H1 (cell line): ENCODE data around the gene PLXNB2. TPM values are rescaled to one million over a fixed set of nuclear protein-coding genes. Genes with fewer than 3 reads are reported as not detected.

Experiments
- CTCF ChIA-PET: fragments of 300-600 bp; sonication (Branson Sonifier 250); formaldehyde crosslinking; loops from one replicate; lab custom pipeline; 2021; ENCODE audit not compliant: partially characterized antibody; lab: Charles Lee
- POLR2A ChIA-PET: fragments of 300-600 bp; sonication (Branson Sonifier 250); formaldehyde crosslinking; loops from one replicate; lab custom pipeline; 2021; ENCODE audit warnings: inconsistent platforms; ENCODE audit not compliant: partially characterized antibody; lab: Charles Lee
- DNase-seq, 2 experiments: peaks; one replicate each; pipeline versions ENCODE4 v3.0.0 to v3.0.0-alpha.2; 2010 to 2022; ENCODE audit warnings: low spot score in 2 of 2, low read depth in 1 of 2, mixed read lengths in 1 of 2
- FAIRE-seq: peaks from 2 replicates; lab custom pipeline; 2011; peaks lifted over from hg19 to GRCh38; lab: Jason Lieb, UNC
- H2AFZ ChIP-seq: 2 replicates; pipeline ENCODE4 v1.8.1; 2012; ENCODE audit warnings: low read length, inconsistent platforms
- H2AK5ac ChIP-seq: 2 replicates; pipeline ENCODE4 v1.6.1; 2013; ENCODE audit warnings: low read depth, low read length
- H2BK120ac ChIP-seq: replicated peaks from 2 replicates; pipeline ENCODE3; 2013; ENCODE audit warnings: low read depth, low read length, inconsistent platforms
- H2BK12ac ChIP-seq: 2 replicates; pipeline ENCODE4 v1.6.1; 2013; ENCODE audit warnings: low read depth, low read length
- H2BK15ac ChIP-seq: 2 replicates; pipeline ENCODE4 v1.6.1; 2013; ENCODE audit warnings: low read length
- H2BK20ac ChIP-seq: 2 replicates; pipeline ENCODE4 v1.6.1; 2013; ENCODE audit warnings: low read length
- H2BK5ac ChIP-seq: 2 replicates; pipeline ENCODE4 v1.6.1; 2013; ENCODE audit warnings: low read depth, low read length
- H3K14ac ChIP-seq: 2 replicates; pipeline ENCODE4 v1.6.1; 2013; ENCODE audit warnings: inconsistent platforms; ENCODE audit not compliant: insufficient read length
- H3K18ac ChIP-seq: 2 replicates; pipeline ENCODE4 v1.6.1; 2013; ENCODE audit warnings: low read length; ENCODE audit errors: extremely low read depth
- H3K23ac ChIP-seq: 2 replicates; pipeline ENCODE4 v1.6.1; 2013; ENCODE audit warnings: inconsistent platforms; ENCODE audit not compliant: insufficient read length
- H3K23me2 ChIP-seq: 2 replicates; pipeline ENCODE4 v1.6.1; 2013; ENCODE audit warnings: low read depth, low read length
- H3K27ac ChIP-seq: 2 replicates; pipeline ENCODE4 v1.6.1; 2011; ENCODE audit warnings: low read depth, low read length, inconsistent platforms
- H3K27me3 ChIP-seq, 4 experiments: replicated peaks in 1 of 4; 1 replicate in 1 of 4; 2 replicates in 3 of 4; pipeline versions ENCODE4 v1.6.1 to v1.8.1; 2011 to 2013; ENCODE audit warnings: low read length in 3 of 4, mild to moderate bottlenecking in 3 of 4, inconsistent platforms in 2 of 4, mixed read lengths in 2 of 4, moderate library complexity in 1 of 4; ENCODE audit not compliant: control insufficient read depth in 3 of 4, insufficient read depth in 3 of 4; ENCODE audit errors: extremely low read depth in 1 of 4
- H3K36me3 ChIP-seq, 4 experiments: 2 replicates each; pipeline versions ENCODE4 v1.6.1 to v1.8.1; 2011 to 2013; ENCODE audit warnings: mild to moderate bottlenecking in 4 of 4, low read length in 3 of 4, moderate library complexity in 2 of 4, control low read depth in 1 of 4, inconsistent platforms in 1 of 4; ENCODE audit not compliant: insufficient read depth in 4 of 4, control insufficient read depth in 2 of 4
- H3K4ac ChIP-seq: replicated peaks from 2 replicates; pipeline ENCODE3; 2013; ENCODE audit warnings: low read length, low read depth, mixed read lengths, inconsistent platforms; ENCODE audit not compliant: insufficient read length
- H3K4me1 ChIP-seq, 4 experiments: replicated peaks in 1 of 4; 1 replicate in 1 of 4; 2 replicates in 3 of 4; pipeline versions ENCODE4 v1.6.1 to v1.8.1; 2011 to 2013; ENCODE audit warnings: low read length in 3 of 4, inconsistent platforms in 2 of 4, mixed read lengths in 1 of 4; ENCODE audit not compliant: insufficient read depth in 4 of 4, control insufficient read depth in 3 of 4
- H3K4me2 ChIP-seq, 2 experiments: 2 replicates each; pipeline versions ENCODE4 v1.6.1 to v1.8.1; 2011 to 2013; ENCODE audit warnings: low read depth in 2 of 2, low read length in 2 of 2, control low read depth in 1 of 2, inconsistent platforms in 1 of 2, mild to moderate bottlenecking in 1 of 2; ENCODE audit not compliant: insufficient read depth in 1 of 2
- H3K4me3 ChIP-seq, 4 experiments: fragments of 200-600, 300-600 bp in 1 of 4; sonication (generic), shearing (Covaris generic), sonication (Bioruptor Twin) in 1 of 4; 2 replicates each; pipeline versions ENCODE4 v1.5.1 to v1.8.1; 2011 to 2016; ENCODE audit warnings: low read length in 4 of 4, low read depth in 3 of 4, control low read depth in 2 of 4, inconsistent platforms in 2 of 4, mild to moderate bottlenecking in 2 of 4, mixed read lengths in 1 of 4, moderate library complexity in 1 of 4; ENCODE audit not compliant: insufficient read depth in 2 of 4; ENCODE audit errors: extremely low read depth in 1 of 4
- H3K56ac ChIP-seq: replicated peaks from 2 replicates; pipeline ENCODE3; 2013; ENCODE audit warnings: low read depth, mild to moderate bottlenecking, mixed read lengths, low read length, inconsistent platforms; ENCODE audit not compliant: insufficient read length
- H3K79me1 ChIP-seq: 2 replicates; pipeline ENCODE4 v1.6.1; 2013; ENCODE audit warnings: low read depth, low read length, control low read depth
- H3K79me2 ChIP-seq, 2 experiments: 2 replicates each; pipeline versions ENCODE4 v1.6.1 to v1.8.1; 2012 to 2013; ENCODE audit warnings: low read length in 2 of 2, mild to moderate bottlenecking in 2 of 2, inconsistent platforms in 1 of 2; ENCODE audit not compliant: insufficient read depth in 2 of 2, control insufficient read depth in 1 of 2
- H3K9ac ChIP-seq, 4 experiments: replicated peaks in 1 of 4; 1 replicate in 1 of 4; 2 replicates in 3 of 4; pipeline versions ENCODE4 v1.6.1 to v1.8.1; 2011 to 2013; ENCODE audit warnings: low read depth in 3 of 4, low read length in 3 of 4, control low read depth in 2 of 4, mild to moderate bottlenecking in 2 of 4, moderate library complexity in 2 of 4, inconsistent platforms in 1 of 4; ENCODE audit errors: extremely low read depth in 1 of 4
- H3K9me3 ChIP-seq, 2 experiments: 2 replicates each; pipeline versions ENCODE4 v1.6.1 to v1.8.1; 2012 to 2013; ENCODE audit warnings: mild to moderate bottlenecking in 2 of 2, moderate library complexity in 2 of 2, control low read depth in 1 of 2, inconsistent platforms in 1 of 2, low read depth in 1 of 2, low read length in 1 of 2, mixed read lengths in 1 of 2; ENCODE audit not compliant: insufficient read depth in 2 of 2
- H4K20me1 ChIP-seq, 2 experiments: replicated peaks in 1 of 2; 2 replicates each; pipeline versions ENCODE3 to v1.8.1; 2011 to 2013; ENCODE audit warnings: inconsistent platforms in 2 of 2, low read length in 2 of 2, mild to moderate bottlenecking in 1 of 2; ENCODE audit not compliant: insufficient read depth in 2 of 2, control insufficient read depth in 1 of 2
- H4K5ac ChIP-seq: 2 replicates; pipeline ENCODE4 v1.6.1; 2013; ENCODE audit warnings: low read length, low read depth, mixed read lengths, inconsistent platforms; ENCODE audit not compliant: insufficient read length
- H4K8ac ChIP-seq: 2 replicates; pipeline ENCODE4 v1.8.0; 2013; ENCODE audit warnings: mild to moderate bottlenecking, moderate library complexity, low read length, inconsistent platforms; ENCODE audit not compliant: insufficient read depth; ENCODE audit errors: extremely low read depth
- H4K91ac ChIP-seq: replicated peaks from 2 replicates; pipeline ENCODE3; 2013; ENCODE audit warnings: low read length, mixed read lengths, inconsistent platforms; ENCODE audit not compliant: insufficient read length
- ASH2L ChIP-seq: fragments of 200-600, 300-600 bp; sonication (generic); IDR thresholded peaks from one replicate; pipeline ENCODE4 v1.7.1; 2017; ENCODE audit warnings: low read length
- CEBPB ChIP-seq: IDR thresholded peaks from 2 replicates; pipeline ENCODE4 v1.6.1; 2012; ENCODE audit warnings: low read depth, low read length
- SIN3A ChIP-seq, 2 experiments: IDR thresholded peaks in 1 of 2; conservative IDR thresholded peaks in 1 of 2; 2 replicates each; pipeline ENCODE4 v1.6.1; 2011 to 2012; ENCODE audit warnings: low read length in 2 of 2, improper control_type of control experiment in 1 of 2, low read depth in 1 of 2, mild to moderate bottlenecking in 1 of 2
- TAF1 ChIP-seq: IDR thresholded peaks from 2 replicates; pipeline ENCODE4 v1.6.1; 2011; ENCODE audit warnings: mild to moderate bottlenecking, low read depth, low read length
- WGBS, 2 experiments: shearing (Covaris generic) in 1 of 2; methylation state at CpG; one replicate each; pipeline versions ENCODE4 v1.1.6 to v1.1.7; 2013 to 2015; ENCODE audit warnings: low lambda C conversion rate in 2 of 2, mixed read lengths in 2 of 2, inconsistent platforms in 1 of 2, low coverage in 1 of 2, missing lambda C conversion rate in 1 of 2; ENCODE audit not compliant: insufficient replicate concordance in 2 of 2, insufficient coverage in 1 of 2, insufficient read length in 1 of 2; ENCODE audit errors: extremely low coverage in 1 of 2, missing lambda C conversion rate in 1 of 2; 5-methylcytosine and 5-hydroxymethylcytosine counted together
- polyA plus RNA-seq, 7 experiments: library from polyadenylated mRNA; depleted of rRNA in 3 of 7; stranded (reverse) in 5 of 7; unstranded in 2 of 7; fragments of >200 nt in 5 of 7; fragments of 200-250 nt in 2 of 7; gene quantifications; 1 replicate in 5 of 7; 2 replicates in 1 of 7; 4 replicates in 1 of 7; pipeline versions ENCODE4 v1.2.1 to v1.2.3, GENCODE V29; 2011 to 2013; ENCODE audit warnings: missing spikeins in 2 of 7, mixed read lengths in 2 of 7
- total RNA-seq: library from RNA; stranded (reverse); fragmentation: NEBNext Ultra II Directional; extraction: Animal tissue kit (Norgen Biotek cat#: 25700); gene quantifications from 2 replicates; pipeline ENCODE4 v1.2.1, GENCODE V29; 2021

PLXNB2 gene
- total and polyA plus RNA-seq, 2 of the 8 experiments (the other 6 are each of a cell fraction or from before 2014, with no cell fraction given) = 58.3 to 92.8 TPM

- Histone ChIP-seq H2BK12ac (peak overlapping the region; percentile 92), H4K5ac (peak overlapping the region; percentile 62), H3K23ac (no peak overlapping the region), H2BK120ac (peak overlapping the region; percentile 72), H3K27me3 (no peaks in the 10 kb centered on the region), H3K9ac (peak overlapping the region in 2 of 4 experiments; percentile 38 to 43; a peak in 4 of 7 replicates), H2BK20ac (peak overlapping the region; percentile 48; the same call in 1 of the 2 replicates), H3K79me2 (peaks cover 0 to 53% of the 10 kb centered on the region in 2 experiments; a peak in 2 of 4 replicates), H3K27ac (peak overlapping the region; percentile 49; the same call in 1 of the 2 replicates), H3K18ac (peak overlapping the region; percentile 96), H3K23me2 (no peaks in the 10 kb centered on the region), H3K36me3 (peaks cover 2 to 22% (median 6%) of the 10 kb centered on the region in 4 experiments; a peak in 5 of 8 replicates), H3K4ac (peak overlapping the region; percentile 98), H3K4me3 (peak overlapping the region; percentile 19 to 52 (median 24); a peak in 5 of 8 replicates), H4K8ac (peak overlapping the region; percentile 81), H2AK5ac (no peak overlapping the region), H2BK15ac (peak overlapping the region; percentile 72; the same call in 1 of the 2 replicates), H2AFZ (no peak overlapping the region), H3K56ac (no peak overlapping the region), H3K9me3 (no peaks in the 10 kb centered on the region), H3K4me2 (peak overlapping the region; percentile 56 to 63), H3K79me1 (peaks cover 25% of the 10 kb centered on the region), H4K91ac (peak overlapping the region; percentile 75), H3K14ac (peak overlapping the region; percentile 87), H2BK5ac (peak overlapping the region; percentile 90; the same call in 1 of the 2 replicates), H3K4me1 (peaks cover 0 to 26% (median 21%) of the 10 kb centered on the region in 4 experiments; a peak in 6 of 7 replicates), H4K20me1 (peaks cover 15 to 37% of the 10 kb centered on the region in 2 experiments)
- POLR2A ChIA-PET = interaction anchor here (1.3 to 1.9 kb wide), 6 partner anchors 11 to 23 kb away, joined by 3 to 16 read pairs (median 4); partner anchors contain the start of gene PLXNB2
- FAIRE-seq = no peak
- WGBS, 2 experiments = 72% methylated on average over 22 of the region's 29 CpGs; no CpG with 5 or more reads in 1 of the 2 experiments
- CTCF ChIA-PET = interaction anchor here (0.8 to 3.7 kb wide), 8 partner anchors 9 to 49 kb away, joined by 3 to 27 read pairs (median 8); no protein-coding TSS in a partner anchor
- peak in 1 of 2 experiments; percentile 65 for DNase-seq
- TF ChIP-seq ASH2L (peak; percentile 10), SIN3A (conservative IDR thresholded peaks at IDR 0.05 in 1 of 2, IDR thresholded peaks at IDR 0.05 in 1 of 2; ENCODE audit: low read depth in 1 of 2, low read length in 2 of 2) (no peak), TAF1 (no peak), CEBPB (no peak)
Observed at GRCh38 chr22:50292643-50293440, 14.6 kb downstream of the PLXNB2 start.
